ENCODE data around the gene STAT5A. TPM values are rescaled to one million over a fixed set of nuclear protein-coding genes. Genes with fewer than 3 reads are reported as not detected.
"Not testable (repeated sequence)": the region's sequence is repeated elsewhere in the genome, so short reads cannot be mapped to it uniquely, and the experiment has no call there.

Gene STAT5A
- 9.4 and 13.2 TPM in 2 replicates for total RNA-seq (2014; rRNA removed; shearing (Covaris generic))

- Histone ChIP-seq H3K36me3 (replicated peaks; ENCODE audit: control insufficient read depth, insufficient read depth, low read length) (no peaks in the 10 kb centered on the region), H3K27me3 (ENCODE audit: control insufficient read depth, insufficient read depth, low read length) (peaks cover 30% of the 10 kb centered on the region), H3K4me3 (ENCODE audit: insufficient read depth, low read depth, low read length) (peak within 1 kb of the TSS; percentile 48)
- peak; percentile 92 for DNase-seq
These were observed at the start of gene STAT5A for GRCh38 chr17:42287977-42288802. TSS of gene STAT5A (plus strand) at chr17:42288498. CDS start at chr17:42289412, 914 bp downstream.

DNA sequence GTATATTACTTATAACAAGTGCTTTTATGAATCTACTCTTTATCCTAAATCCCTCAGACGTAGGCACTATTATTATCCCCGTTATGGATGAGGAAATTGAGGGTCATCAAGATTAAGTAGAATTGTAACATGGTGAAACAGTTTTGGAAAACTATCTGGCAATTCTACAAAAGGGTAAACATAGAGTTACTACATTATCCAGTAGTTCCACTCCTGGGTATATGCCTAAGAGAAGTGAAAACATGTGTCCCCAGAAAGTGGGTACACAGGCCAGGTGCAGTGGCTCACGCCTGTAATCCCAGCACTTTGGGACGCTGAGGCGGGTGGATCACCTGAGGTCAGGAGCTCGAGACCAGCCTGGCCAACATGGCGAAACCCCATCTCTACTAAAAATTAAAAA, 48.7 kb upstream of the STAT5A start:
- not testable (repeated sequence) for H3K4me3 ChIP-seq (ENCODE audit: insufficient read depth, low read depth, low read length); H3K36me3 ChIP-seq (replicated peaks; ENCODE audit: control insufficient read depth, insufficient read depth, low read length); H3K27me3 ChIP-seq (ENCODE audit: control insufficient read depth, insufficient read depth, low read length); DNase-seq

DNA sequence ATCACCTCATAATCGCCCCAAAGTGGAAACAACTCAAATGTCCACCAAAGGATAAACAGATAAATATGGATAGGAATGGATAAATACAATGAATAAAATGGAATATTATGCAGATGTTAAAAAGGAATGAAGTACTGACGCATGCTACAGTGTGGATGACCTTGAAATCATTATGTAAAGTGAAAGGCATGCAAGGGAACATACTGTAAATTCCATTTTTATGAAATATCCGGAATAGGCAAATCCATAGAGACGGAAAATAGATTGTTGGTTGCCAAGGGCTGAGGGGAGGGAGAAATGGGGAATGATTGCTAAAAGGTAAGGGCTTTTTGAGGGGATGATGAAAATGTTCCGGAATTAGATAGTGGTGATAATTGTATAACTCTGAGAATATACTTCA, 48.1 kb upstream of the STAT5A start:
- DNase-seq, result no peak
- H3K4me3 ChIP-seq (ENCODE audit: insufficient read depth, low read depth, low read length), result no peak overlapping the region
- no peaks in the 10 kb centered on the region for H3K27me3 ChIP-seq (ENCODE audit: control insufficient read depth, insufficient read depth, low read length)
- H3K36me3 ChIP-seq (replicated peaks; ENCODE audit: control insufficient read depth, insufficient read depth, low read length), result no peaks in the 10 kb centered on the region

GRCh38 chr17:42240863-42241262, 47.4 kb upstream of the STAT5A start:
- H3K4me3 ChIP-seq (ENCODE audit: insufficient read depth, low read depth, low read length); H3K36me3 ChIP-seq (replicated peaks; ENCODE audit: control insufficient read depth, insufficient read depth, low read length); H3K27me3 ChIP-seq (ENCODE audit: control insufficient read depth, insufficient read depth, low read length); DNase-seq: not testable (repeated sequence)

- DNase-seq, result no peak
- Histone ChIP-seq H3K36me3 (replicated peaks; ENCODE audit: control insufficient read depth, insufficient read depth, low read length) (no peaks in the 10 kb centered on the region), H3K4me3 (ENCODE audit: insufficient read depth, low read depth, low read length) (no peak overlapping the region)
These were observed 46.4 kb upstream of the STAT5A start for GRCh38 chr17:42241871-42242270.

DNA sequence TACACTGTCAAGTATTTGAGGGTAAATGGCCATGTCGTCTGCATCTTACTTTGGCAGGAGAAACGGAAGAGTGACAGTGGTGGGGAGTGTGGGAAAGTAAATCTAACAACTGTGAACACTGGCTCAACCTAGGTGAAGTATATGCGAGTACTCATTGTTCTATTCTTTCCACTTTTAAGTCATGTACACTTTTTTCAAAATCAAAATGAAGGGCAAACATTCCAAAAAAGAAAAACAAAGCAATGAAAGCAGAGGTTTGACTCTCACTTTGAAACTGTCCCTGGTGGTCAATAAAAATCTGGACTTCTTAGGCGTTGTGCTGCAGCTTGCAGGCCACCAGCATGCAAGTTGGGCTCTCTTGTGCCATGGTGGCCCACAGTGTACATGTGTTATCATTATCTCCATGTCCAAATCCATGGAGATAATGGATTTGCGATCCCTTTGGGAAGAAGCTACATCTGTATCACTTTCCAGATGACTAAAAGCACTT, 44.8 kb upstream of the STAT5A start:
- Histone ChIP-seq H3K4me3 (ENCODE audit: insufficient read depth, low read depth, low read length) (no peak overlapping the region), H3K36me3 (replicated peaks; ENCODE audit: control insufficient read depth, insufficient read depth, low read length) (no peaks in the 10 kb centered on the region), H3K27me3 (ENCODE audit: control insufficient read depth, insufficient read depth, low read length) (no peaks in the 10 kb centered on the region)
- DNase-seq, result no peak

More at GRCh38 chr17:42241871-42242270, 46.4 kb upstream of the STAT5A start:
- no peaks in the 10 kb centered on the region for H3K27me3 ChIP-seq (ENCODE audit: control insufficient read depth, insufficient read depth, low read length)

- not testable (repeated sequence) for DNase-seq; H3K4me3 ChIP-seq (ENCODE audit: insufficient read depth, low read depth, low read length)
These were observed 44.2 kb upstream of the STAT5A start for GRCh38 chr17:42244116-42244515.

GRCh38 chr17:42245183-42245582, 43.1 kb upstream of the STAT5A start:
- not testable (repeated sequence) for H3K27me3 ChIP-seq (ENCODE audit: control insufficient read depth, insufficient read depth, low read length); H3K36me3 ChIP-seq (replicated peaks; ENCODE audit: control insufficient read depth, insufficient read depth, low read length); DNase-seq; H3K4me3 ChIP-seq (ENCODE audit: insufficient read depth, low read depth, low read length)

More at GRCh38 chr17:42244116-42244515, 44.2 kb upstream of the STAT5A start:
- not testable (repeated sequence) for H3K36me3 ChIP-seq (replicated peaks; ENCODE audit: control insufficient read depth, insufficient read depth, low read length); H3K27me3 ChIP-seq (ENCODE audit: control insufficient read depth, insufficient read depth, low read length)

DNA sequence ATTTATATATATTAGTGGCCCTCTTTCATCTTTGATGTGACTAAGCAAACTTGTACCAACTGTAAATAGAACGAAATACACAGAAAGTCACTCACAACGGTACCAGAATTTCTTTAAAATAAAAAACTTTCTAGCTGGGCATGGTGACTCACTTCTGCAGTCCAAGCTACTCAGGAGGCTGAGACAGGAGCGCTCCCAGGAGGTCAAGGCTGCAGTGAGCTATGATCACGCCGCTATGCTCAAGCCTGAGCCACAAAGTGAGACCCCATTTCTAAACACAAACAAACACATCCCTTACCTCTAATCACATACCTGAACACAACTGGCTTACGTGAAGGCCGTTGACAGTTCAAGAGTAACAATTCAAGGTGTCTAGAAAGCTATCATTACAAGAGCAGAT, 41.8 kb upstream of the STAT5A start:
- Histone ChIP-seq H3K27me3 (ENCODE audit: control insufficient read depth, insufficient read depth, low read length) (no peaks in the 10 kb centered on the region), H3K36me3 (replicated peaks; ENCODE audit: control insufficient read depth, insufficient read depth, low read length) (no peaks in the 10 kb centered on the region), H3K4me3 (ENCODE audit: insufficient read depth, low read depth, low read length) (no peak overlapping the region)
- DNase-seq, result no peak

- H3K27me3 ChIP-seq (ENCODE audit: control insufficient read depth, insufficient read depth, low read length), result no peaks in the 10 kb centered on the region
- no peaks in the 10 kb centered on the region for H3K36me3 ChIP-seq (replicated peaks; ENCODE audit: control insufficient read depth, insufficient read depth, low read length)
- DNase-seq, result no peak
- H3K4me3 ChIP-seq (ENCODE audit: insufficient read depth, low read depth, low read length), result no peak overlapping the region
These were observed 40.6 kb upstream of the STAT5A start for GRCh38 chr17:42247734-42248133.

GRCh38 chr17:42248351-42249179, 39.7 kb upstream of the STAT5A start:
- Histone ChIP-seq H3K27me3 (ENCODE audit: control insufficient read depth, insufficient read depth, low read length) (no peaks in the 10 kb centered on the region), H3K36me3 (replicated peaks; ENCODE audit: control insufficient read depth, insufficient read depth, low read length) (no peaks in the 10 kb centered on the region), H3K4me3 (ENCODE audit: insufficient read depth, low read depth, low read length) (no peak overlapping the region)
- DNase-seq, result no peak

- H3K36me3 ChIP-seq (replicated peaks; ENCODE audit: control insufficient read depth, insufficient read depth, low read length), result no peaks in the 10 kb centered on the region
- H3K4me3 ChIP-seq (ENCODE audit: insufficient read depth, low read depth, low read length), result no peak overlapping the region
- no peak for DNase-seq
- H3K27me3 ChIP-seq (ENCODE audit: control insufficient read depth, insufficient read depth, low read length), result no peaks in the 10 kb centered on the region
These were observed 38.4 kb upstream of the STAT5A start for GRCh38 chr17:42249681-42250446.

DNA sequence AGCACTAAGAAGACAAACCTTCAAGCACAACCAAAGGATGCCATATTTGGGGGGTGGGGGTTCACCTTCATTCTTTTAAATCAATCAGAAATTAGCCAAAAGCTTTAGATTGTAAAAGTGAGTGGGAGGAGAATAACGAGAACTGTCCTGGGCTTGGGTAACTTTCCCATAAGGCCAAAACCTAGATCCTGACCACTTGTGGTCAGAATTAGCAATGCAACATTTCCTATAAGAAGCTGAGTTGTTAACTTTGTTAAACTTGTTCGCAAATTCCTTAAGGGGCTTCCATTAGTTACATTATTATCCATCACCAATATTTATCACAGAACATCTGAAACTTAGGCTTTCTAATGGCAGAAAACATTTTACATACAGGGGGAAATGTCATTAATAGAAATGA, 37.2 kb upstream of the STAT5A start:
- no peaks in the 10 kb centered on the region for H3K27me3 ChIP-seq (ENCODE audit: control insufficient read depth, insufficient read depth, low read length)
- DNase-seq, result no peak
- no peaks in the 10 kb centered on the region for H3K36me3 ChIP-seq (replicated peaks; ENCODE audit: control insufficient read depth, insufficient read depth, low read length)
- no peak overlapping the region for H3K4me3 ChIP-seq (ENCODE audit: insufficient read depth, low read depth, low read length)

Data from H7 (cell line).